Endodermal cell (in vitro differentiated cells): Measurements from ENCODE around the gene DMRT3. TPM values are rescaled to one million over a fixed set of nuclear protein-coding genes. Genes with fewer than 3 reads are reported as not detected.

Experiments
- DNase-seq: peaks from one replicate; pipeline ENCODE4 v3.0.0-alpha.2; 2017
- H3K27ac ChIP-seq: 2 replicates; pipeline ENCODE4 v1.5.1; 2013; ENCODE audit warnings: mild to moderate bottlenecking, low read depth, low read length, moderate library complexity
- H3K27me3 ChIP-seq: 2 replicates; pipeline ENCODE4 v1.6.1; 2013; ENCODE audit warnings: mild to moderate bottlenecking, low read length, moderate library complexity; ENCODE audit not compliant: insufficient read depth, control insufficient read depth, poor library complexity, severe bottlenecking
- H3K36me3 ChIP-seq: 2 replicates; pipeline ENCODE4 v1.7.0; 2013; ENCODE audit warnings: mild to moderate bottlenecking, low read length, moderate library complexity; ENCODE audit not compliant: control insufficient read depth, insufficient read depth
- H3K4me1 ChIP-seq: one replicate; pipeline ENCODE4 v1.7.0; 2013; ENCODE audit warnings: low read length; ENCODE audit not compliant: control insufficient read depth, insufficient read depth
- H3K4me3 ChIP-seq: 2 replicates; pipeline ENCODE4 v1.5.1; 2013; ENCODE audit warnings: mild to moderate bottlenecking, low read length, moderate library complexity
- H3K9ac ChIP-seq: 2 replicates; pipeline ENCODE4 v1.6.1; 2013; ENCODE audit warnings: mild to moderate bottlenecking, low read length, moderate library complexity; ENCODE audit not compliant: poor library complexity, severe bottlenecking; ENCODE audit errors: extremely low read depth
- H3K9me3 ChIP-seq: 2 replicates; pipeline ENCODE4 v1.6.1; 2013; ENCODE audit warnings: mild to moderate bottlenecking, low read length, moderate library complexity; ENCODE audit not compliant: control insufficient read depth
- H3K27ac Mint-ChIP-seq: 2 replicates; pipeline ENCODE4 v1.8.0; 2020; ENCODE audit warnings: mixed read lengths
- H3K27me3 Mint-ChIP-seq: 2 replicates; pipeline ENCODE4 v1.8.0; 2021; ENCODE audit warnings: mild to moderate bottlenecking, mixed read lengths; ENCODE audit not compliant: insufficient read depth
- H3K36me3 Mint-ChIP-seq: 2 replicates; pipeline ENCODE4 v1.8.0; 2020; ENCODE audit warnings: low read depth, mixed read lengths
- H3K4me1 Mint-ChIP-seq: 2 replicates; pipeline ENCODE4 v1.8.0; 2020; ENCODE audit warnings: mixed read lengths
- H3K4me3 Mint-ChIP-seq: 2 replicates; pipeline ENCODE4 v1.8.0; 2020; ENCODE audit warnings: mild to moderate bottlenecking, moderate library complexity, mixed read lengths
- H3K9me3 Mint-ChIP-seq: 2 replicates; pipeline ENCODE4 v1.8.0; 2020; ENCODE audit warnings: mild to moderate bottlenecking, mixed read lengths
- CTCF ChIP-seq: fragments of 200-600 bp; sonication (generic); conservative IDR thresholded peaks from 2 replicates; pipeline ENCODE4 v1.5.0; 2021; ENCODE audit warnings: antibody characterized with exemption, mild to moderate bottlenecking
- WGBS, 2 experiments: methylation state at CpG; one replicate each; pipeline versions ENCODE4 v1.1.5 to v1.1.7; 2013; ENCODE audit warnings: missing lambda C conversion rate in 2 of 2, mixed read lengths in 1 of 2; ENCODE audit not compliant: insufficient coverage in 1 of 2, insufficient read length in 1 of 2; 5-methylcytosine and 5-hydroxymethylcytosine counted together
- total RNA-seq, 2 donors: library from RNA; stranded (reverse); fragmentation: NEBNext Ultra II Directional in 1 of 2; extraction: Animal tissue kit (Norgen Biotek cat#: 25700) in 1 of 2; gene quantifications; 2 replicates in 1 of 2; 3 replicates in 1 of 2; pipeline ENCODE4 v1.2.1, GENCODE V29; 2021

The DMRT3 gene
- total RNA-seq, 2 donors from 2014 or later, result not detected

- Histone ChIP-seq H3K9ac (no peak overlapping the region), H3K4me1 (no peaks in the 10 kb centered on the region), H3K4me3 (no peak overlapping the region), H3K36me3 (no peaks in the 10 kb centered on the region), H3K9me3 (no peaks in the 10 kb centered on the region), H3K27ac (no peak overlapping the region), H3K27me3 (peaks cover 99% of the 10 kb centered on the region)
- WGBS, 2 experiments, result 18 to 19% methylated on average over 9 to 16 of the region's 16 CpGs
- Mint-ChIP-seq H3K27me3 (peaks cover 93% of the 10 kb centered on the region), H3K36me3 (no peaks in the 10 kb centered on the region), H3K27ac (no peak overlapping the region), H3K9me3 (no peaks in the 10 kb centered on the region), H3K4me3 (no peak overlapping the region), H3K4me1 (peaks cover 4% of the 10 kb centered on the region)
- peak; percentile 78 for DNase-seq
- TF ChIP-seq CTCF, result peak; percentile 78
Observed at GRCh38 chr9:981491-981898, 5.0 kb downstream of the DMRT3 start.

- Mint-ChIP-seq H3K4me1 (peaks cover under 1% of the 10 kb centered on the region), H3K27ac (no peak overlapping the region), H3K9me3 (no peaks in the 10 kb centered on the region), H3K27me3 (peaks cover 96% of the 10 kb centered on the region), H3K4me3 (no peak overlapping the region), H3K36me3 (no peaks in the 10 kb centered on the region)
- WGBS, 2 experiments, result 77 to 80% methylated on average over 9 to 15 of the region's 15 CpGs
- TF ChIP-seq CTCF, result no peak
- no peak overlapping the region for H3K4me3 ChIP-seq
- no peak overlapping the region for H3K9ac ChIP-seq
- H3K27me3 ChIP-seq, result peaks cover 100% of the 10 kb centered on the region
- no peaks in the 10 kb centered on the region for H3K9me3 ChIP-seq
- no peak overlapping the region for H3K27ac ChIP-seq
- no peaks in the 10 kb centered on the region for H3K4me1 ChIP-seq
- no peaks in the 10 kb centered on the region for H3K36me3 ChIP-seq
- no peak for DNase-seq
Observed at GRCh38 chr9:982394-983230, 6.2 kb downstream of the DMRT3 start.

GRCh38 chr9:994005-994404 lies 17.6 kb downstream of the DMRT3 start:
- 80 to 88% methylated on average over 2 to 4 of the region's 4 CpGs for WGBS, 2 experiments
- Mint-ChIP-seq H3K27me3 (peaks cover 69% of the 10 kb centered on the region), H3K4me3 (no peak overlapping the region), H3K27ac (no peak overlapping the region), H3K36me3 (no peaks in the 10 kb centered on the region), H3K9me3 (peaks cover 15% of the 10 kb centered on the region), H3K4me1 (no peaks in the 10 kb centered on the region)
- DNase-seq, result no peak
- no peaks in the 10 kb centered on the region for H3K4me1 ChIP-seq
- H3K4me3 ChIP-seq, result no peak overlapping the region
- H3K27me3 ChIP-seq, result peaks cover 28% of the 10 kb centered on the region
- peaks cover 12% of the 10 kb centered on the region for H3K9me3 ChIP-seq
- TF ChIP-seq CTCF, result no peak
- H3K36me3 ChIP-seq, result no peaks in the 10 kb centered on the region
- H3K9ac ChIP-seq, result no peak overlapping the region
- H3K27ac ChIP-seq, result no peak overlapping the region
